ENCODE results near the gene RGS9. TPM values are rescaled to one million over a fixed set of nuclear protein-coding genes. Genes with fewer than 3 reads are reported as not detected.

Gene RGS9
- total RNA-seq, 1 experiment from 2014 or later: 1.8 TPM

GRCh38 chr17:65194670-65195334, 57.6 kb downstream of the RGS9 start:
- TF ChIP-seq EZH2 (IDR thresholded peaks at IDR 0.05; ENCODE audit: borderline replicate concordance, low read depth, low read length, poor library complexity, severe bottlenecking) (no peak), CTCF (conservative IDR thresholded peaks at IDR 0.05; ENCODE audit: low read depth, low read length) (no peak)
- POLR2A ChIA-PET (ENCODE audit: low non-redundant PET): no interaction called here
- BruUV-seq (replicated peaks): no TSS peak
- intact Hi-C loops (cut with micrococcal nuclease; ENCODE audit: unreplicated experiment): loop anchor here (5.0 to 10.0 kb wide), 2 partner anchors 58 to 230 kb away; partner anchors contain the start of gene RGS9
- no peak for DNase-seq (ENCODE audit: low spot score)
- Histone ChIP-seq H3K9me3 (ENCODE audit: low read depth, low read length, poor library complexity, severe bottlenecking) (no peaks in the 10 kb centered on the region), H3K27ac (ENCODE audit: low read depth, low read length, poor library complexity, severe bottlenecking) (no peak overlapping the region), H3K4me3 (ENCODE audit: low read depth, low read length, poor library complexity, severe bottlenecking) (no peak overlapping the region), H3K36me3 (ENCODE audit: insufficient read depth, low read length, poor library complexity, severe bottlenecking) (no peaks in the 10 kb centered on the region), H3K27me3 (replicated peaks; ENCODE audit: insufficient read depth, low read depth, low read length, poor library complexity) (no peaks in the 10 kb centered on the region), H3K4me1 (ENCODE audit: insufficient read depth, low read length, poor library complexity, severe bottlenecking) (no peaks in the 10 kb centered on the region)
- CTCF ChIA-PET: no interaction called here

- ChIA-PET POLR2A (ENCODE audit: low non-redundant PET) (no interaction called here), CTCF (no interaction called here)
- Histone ChIP-seq H3K4me1 (ENCODE audit: insufficient read depth, low read length, poor library complexity, severe bottlenecking) (no peaks in the 10 kb centered on the region), H3K27ac (ENCODE audit: low read depth, low read length, poor library complexity, severe bottlenecking) (no peak overlapping the region), H3K27me3 (replicated peaks; ENCODE audit: insufficient read depth, low read depth, low read length, poor library complexity) (no peaks in the 10 kb centered on the region), H3K36me3 (ENCODE audit: insufficient read depth, low read length, poor library complexity, severe bottlenecking) (no peaks in the 10 kb centered on the region), H3K9me3 (ENCODE audit: low read depth, low read length, poor library complexity, severe bottlenecking) (no peaks in the 10 kb centered on the region), H3K4me3 (ENCODE audit: low read depth, low read length, poor library complexity, severe bottlenecking) (no peak overlapping the region)
- intact Hi-C loops (cut with micrococcal nuclease; ENCODE audit: unreplicated experiment): loop anchor here (5.0 to 10.0 kb wide), 2 partner anchors 58 to 231 kb away; partner anchors contain the start of gene RGS9
- no peak for DNase-seq (ENCODE audit: low spot score)
- TF ChIP-seq CTCF (conservative IDR thresholded peaks at IDR 0.05; ENCODE audit: low read depth, low read length): no peak
- TF ChIP-seq EZH2 (IDR thresholded peaks at IDR 0.05; ENCODE audit: borderline replicate concordance, low read depth, low read length, poor library complexity, severe bottlenecking): no peak
- no TSS peak for BruUV-seq (replicated peaks)
These were observed 58.5 kb downstream of the RGS9 start for GRCh38 chr17:65195716-65196115.

- H3K36me3 ChIP-seq (ENCODE audit: insufficient read depth, low read length, poor library complexity, severe bottlenecking): no peaks in the 10 kb centered on the region
- H3K4me3 ChIP-seq (ENCODE audit: low read depth, low read length, poor library complexity, severe bottlenecking): no peak overlapping the region
- intact Hi-C loops (cut with micrococcal nuclease; ENCODE audit: unreplicated experiment): loop anchor here (5.0 to 10.0 kb wide), 2 partner anchors 59 to 232 kb away; partner anchors contain the start of gene RGS9
- ChIA-PET CTCF (no interaction called here), POLR2A (ENCODE audit: low non-redundant PET) (no interaction called here)
- no peaks in the 10 kb centered on the region for H3K4me1 ChIP-seq (ENCODE audit: insufficient read depth, low read length, poor library complexity, severe bottlenecking)
- DNase-seq (ENCODE audit: low spot score): no peak
- H3K27me3 ChIP-seq (replicated peaks; ENCODE audit: insufficient read depth, low read depth, low read length, poor library complexity): no peaks in the 10 kb centered on the region
- TF ChIP-seq CTCF (conservative IDR thresholded peaks at IDR 0.05; ENCODE audit: low read depth, low read length) (no peak), EZH2 (IDR thresholded peaks at IDR 0.05; ENCODE audit: borderline replicate concordance, low read depth, low read length, poor library complexity, severe bottlenecking) (no peak)
- no peak overlapping the region for H3K27ac ChIP-seq (ENCODE audit: low read depth, low read length, poor library complexity, severe bottlenecking)
- no TSS peak for BruUV-seq (replicated peaks)
- H3K9me3 ChIP-seq (ENCODE audit: low read depth, low read length, poor library complexity, severe bottlenecking): no peaks in the 10 kb centered on the region
These were observed 59.4 kb downstream of the RGS9 start for GRCh38 chr17:65196617-65197016.
